HG03060 (cell line): ENCODE data around the gene APOL6.
"Not testable (repeated sequence)": the region's sequence is repeated elsewhere in the genome, so short reads cannot be mapped to it uniquely, and the experiment has no call there.

ENCODE experiments used
- ATAC-seq: cut with Tn5 transposase; IDR thresholded peaks from one replicate; pipeline ENCODE4 v1.9.1; 2021; ENCODE audit warnings: low read depth, moderate number of reproducible peaks; ENCODE audit not compliant: unreplicated experiment

The APOL6 gene

GRCh38 chr22:35674335-35674734, 26.1 kb downstream of the APOL6 start:
- ATAC-seq = no peak

GRCh38 chr22:35676065-35676464, 27.8 kb downstream of the APOL6 start:
- not testable (repeated sequence) for ATAC-seq

GRCh38 chr22:35677460-35678187, 29.4 kb downstream of the APOL6 start:
- no peak for ATAC-seq

- no peak for ATAC-seq
Measured at GRCh38 chr22:35678836-35679235, 30.6 kb downstream of the APOL6 start.

- not testable (repeated sequence) for ATAC-seq
Measured at GRCh38 chr22:35679492-35679891, 31.2 kb downstream of the APOL6 start.

- ATAC-seq = no peak
Measured at GRCh38 chr22:35681454-35682052, 33.3 kb downstream of the APOL6 start.

- ATAC-seq = no peak
Measured at GRCh38 chr22:35683560-35683959, 35.3 kb downstream of the APOL6 start.

GRCh38 chr22:35684270-35684700, 36.0 kb downstream of the APOL6 start:
- ATAC-seq = no peak

- ATAC-seq = no peak
Measured at GRCh38 chr22:35684732-35685131, 36.5 kb downstream of the APOL6 start.

- no peak for ATAC-seq
Measured at GRCh38 chr22:35685731-35686130, 37.5 kb downstream of the APOL6 start.

- no peak for ATAC-seq
Measured at GRCh38 chr22:35686298-35686697, 38.1 kb downstream of the APOL6 start.

GRCh38 chr22:35687461-35687860, 39.2 kb downstream of the APOL6 start:
- ATAC-seq = no peak

- no peak for ATAC-seq
Measured at GRCh38 chr22:35688913-35689675, 40.8 kb downstream of the APOL6 start.

- no peak for ATAC-seq
Measured at GRCh38 chr22:35690001-35690400, 41.8 kb downstream of the APOL6 start.

- no peak for ATAC-seq
Measured at GRCh38 chr22:35695202-35695601, 47.0 kb downstream of the APOL6 start.

GRCh38 chr22:35697142-35697541, 48.9 kb downstream of the APOL6 start:
- no peak for ATAC-seq

- not testable (repeated sequence) for ATAC-seq
Measured at GRCh38 chr22:35699852-35700251, 51.6 kb downstream of the APOL6 start.

- no peak for ATAC-seq
Measured at GRCh38 chr22:35703861-35704584, 55.8 kb downstream of the APOL6 start.

GRCh38 chr22:35705141-35705540, 56.9 kb downstream of the APOL6 start:
- no peak for ATAC-seq

GRCh38 chr22:35708453-35708852, 60.2 kb downstream of the APOL6 start:
- ATAC-seq = no peak

- ATAC-seq = no peak
Measured at GRCh38 chr22:35708917-35709316, 60.7 kb downstream of the APOL6 start.
